ENCODE data around the gene NT5DC3.

DNA sequence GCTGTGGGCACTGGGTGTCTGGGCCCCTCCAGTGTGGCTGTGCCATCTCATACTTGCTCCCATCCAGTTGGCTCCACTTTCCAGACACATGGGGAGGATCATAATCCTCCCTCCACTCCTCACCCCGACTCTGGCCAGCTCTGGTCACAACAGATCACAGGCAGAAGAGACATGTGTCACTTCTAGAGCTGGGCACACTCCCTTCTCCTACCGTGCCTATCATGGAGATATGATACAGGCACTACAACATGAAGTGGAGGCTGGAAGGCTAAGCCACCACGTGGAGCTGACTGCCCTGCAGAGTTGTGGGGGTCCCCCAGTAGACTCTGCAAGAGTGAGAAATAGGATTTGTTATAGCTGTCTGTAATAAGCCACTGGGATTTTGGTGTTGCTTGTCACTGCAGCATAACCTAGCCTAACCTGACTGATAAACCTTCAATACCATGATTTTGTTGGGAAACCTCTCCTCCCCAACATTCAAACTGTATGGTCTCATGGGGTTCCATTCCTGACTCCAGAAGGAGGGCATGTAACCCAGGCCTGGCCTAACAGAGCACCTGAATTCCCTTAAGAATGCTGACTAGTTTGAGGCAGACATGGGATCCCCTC is 20.0 kb downstream of the NT5DC3 start:
- TF ChIP-seq, protein P1, sequence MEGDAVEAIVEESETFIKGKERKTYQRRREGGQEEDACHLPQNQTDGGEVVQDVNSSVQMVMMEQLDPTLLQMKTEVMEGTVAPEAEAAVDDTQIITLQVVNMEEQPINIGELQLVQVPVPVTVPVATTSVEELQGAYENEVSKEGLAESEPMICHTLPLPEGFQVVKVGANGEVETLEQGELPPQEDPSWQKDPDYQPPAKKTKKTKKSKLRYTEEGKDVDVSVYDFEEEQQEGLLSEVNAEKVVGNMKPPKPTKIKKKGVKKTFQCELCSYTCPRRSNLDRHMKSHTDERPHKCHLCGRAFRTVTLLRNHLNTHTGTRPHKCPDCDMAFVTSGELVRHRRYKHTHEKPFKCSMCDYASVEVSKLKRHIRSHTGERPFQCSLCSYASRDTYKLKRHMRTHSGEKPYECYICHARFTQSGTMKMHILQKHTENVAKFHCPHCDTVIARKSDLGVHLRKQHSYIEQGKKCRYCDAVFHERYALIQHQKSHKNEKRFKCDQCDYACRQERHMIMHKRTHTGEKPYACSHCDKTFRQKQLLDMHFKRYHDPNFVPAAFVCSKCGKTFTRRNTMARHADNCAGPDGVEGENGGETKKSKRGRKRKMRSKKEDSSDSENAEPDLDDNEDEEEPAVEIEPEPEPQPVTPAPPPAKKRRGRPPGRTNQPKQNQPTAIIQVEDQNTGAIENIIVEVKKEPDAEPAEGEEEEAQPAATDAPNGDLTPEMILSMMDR (conservative IDR thresholded peaks at IDR 0.05; ENCODE audit: low read length), result no peak
- no peak for TF ChIP-seq EZH2phosphoT487 (IDR thresholded peaks at IDR 0.05; ENCODE audit: borderline replicate concordance)

Measured in Loucy (cell line).